ENCODE data around the gene PIP5K1A. TPM values are rescaled to one million over a fixed set of nuclear protein-coding genes. Genes with fewer than 3 reads are reported as not detected.
"Not testable (repeated sequence)": the region's sequence is repeated elsewhere in the genome, so short reads cannot be mapped to it uniquely, and the experiment has no call there.

The PIP5K1A gene
- total RNA-seq, 4 donors from 2014 or later: 27.7 to 67.6 (median 44.1) TPM

- no peak for DNase-seq (ENCODE audit: low spot score in 2 of 2)
- TF ChIP-seq POLR2A (IDR thresholded peaks at IDR 0.05): no peak
- TF ChIP-seq, protein P1, sequence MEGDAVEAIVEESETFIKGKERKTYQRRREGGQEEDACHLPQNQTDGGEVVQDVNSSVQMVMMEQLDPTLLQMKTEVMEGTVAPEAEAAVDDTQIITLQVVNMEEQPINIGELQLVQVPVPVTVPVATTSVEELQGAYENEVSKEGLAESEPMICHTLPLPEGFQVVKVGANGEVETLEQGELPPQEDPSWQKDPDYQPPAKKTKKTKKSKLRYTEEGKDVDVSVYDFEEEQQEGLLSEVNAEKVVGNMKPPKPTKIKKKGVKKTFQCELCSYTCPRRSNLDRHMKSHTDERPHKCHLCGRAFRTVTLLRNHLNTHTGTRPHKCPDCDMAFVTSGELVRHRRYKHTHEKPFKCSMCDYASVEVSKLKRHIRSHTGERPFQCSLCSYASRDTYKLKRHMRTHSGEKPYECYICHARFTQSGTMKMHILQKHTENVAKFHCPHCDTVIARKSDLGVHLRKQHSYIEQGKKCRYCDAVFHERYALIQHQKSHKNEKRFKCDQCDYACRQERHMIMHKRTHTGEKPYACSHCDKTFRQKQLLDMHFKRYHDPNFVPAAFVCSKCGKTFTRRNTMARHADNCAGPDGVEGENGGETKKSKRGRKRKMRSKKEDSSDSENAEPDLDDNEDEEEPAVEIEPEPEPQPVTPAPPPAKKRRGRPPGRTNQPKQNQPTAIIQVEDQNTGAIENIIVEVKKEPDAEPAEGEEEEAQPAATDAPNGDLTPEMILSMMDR (IDR thresholded peaks at IDR 0.05): no peak
- WGBS, 2 donors: 87 to 96% methylated on average over 3 of the region's 3 CpGs
- intact Hi-C loops (cut with DNase I; ENCODE audit: low total_unique reads): no loop called here
- no peak overlapping the region for H3K4me3 ChIP-seq (ENCODE audit: low read depth, poor library complexity, severe bottlenecking)
Measured at GRCh38 chr1:151266315-151266714, 68.0 kb downstream of the PIP5K1A start.

GRCh38 chr1:151266821-151267220 lies 68.5 kb downstream of the PIP5K1A start:
- no peak overlapping the region for H3K4me3 ChIP-seq (ENCODE audit: low read depth, poor library complexity, severe bottlenecking)
- intact Hi-C loops (cut with DNase I; ENCODE audit: low total_unique reads): no loop called here
- 75 to 83% methylated on average over 8 of the region's 8 CpGs for WGBS, 2 donors
- no peak for DNase-seq (ENCODE audit: low spot score in 2 of 2)
- TF ChIP-seq, protein P1 (IDR thresholded peaks at IDR 0.05): no peak

GRCh38 chr1:151267760-151268159 lies 69.4 kb downstream of the PIP5K1A start:
- no peak for DNase-seq (ENCODE audit: low spot score in 2 of 2)
- TF ChIP-seq, protein P1 (IDR thresholded peaks at IDR 0.05): no peak
- no peak for TF ChIP-seq POLR2A (IDR thresholded peaks at IDR 0.05)
- H3K4me3 ChIP-seq (ENCODE audit: low read depth, poor library complexity, severe bottlenecking): no peak overlapping the region
- 50 to 71% methylated on average over 4 of the region's 4 CpGs for WGBS, 2 donors
- intact Hi-C loops (cut with DNase I; ENCODE audit: low total_unique reads): no loop called here

- intact Hi-C loops (cut with DNase I; ENCODE audit: low total_unique reads): no loop called here
- TF ChIP-seq POLR2A (IDR thresholded peaks at IDR 0.05): no peak
- TF ChIP-seq, protein P1 (IDR thresholded peaks at IDR 0.05): no peak
- WGBS, 2 donors: 66 to 77% methylated on average over 3 of the region's 3 CpGs
- H3K4me3 ChIP-seq (ENCODE audit: low read depth, poor library complexity, severe bottlenecking): no peak overlapping the region
- no peak for DNase-seq (ENCODE audit: low spot score in 2 of 2)
Measured at GRCh38 chr1:151273924-151274466, 75.6 kb downstream of the PIP5K1A start.

DNA sequence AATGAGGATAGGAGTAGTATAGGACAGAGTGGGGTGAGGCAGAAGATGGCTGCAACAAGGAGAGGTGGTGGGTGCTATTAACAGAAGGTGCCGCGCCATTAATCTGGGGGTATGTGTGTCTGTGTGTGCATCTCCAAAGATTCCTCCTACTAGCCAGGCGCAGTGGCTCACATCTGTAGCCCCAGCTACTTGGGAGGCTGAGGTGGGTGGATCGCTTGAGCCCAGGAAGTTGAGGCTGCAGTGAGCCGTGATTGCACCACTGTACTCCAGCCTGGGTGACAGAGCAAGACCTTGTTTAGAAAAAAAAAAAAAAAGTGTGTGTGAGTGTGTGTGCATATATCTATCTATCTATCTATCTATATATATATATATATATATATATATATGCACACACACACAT lies 77.0 kb downstream of the PIP5K1A start:
- 83 to 87% methylated on average over 5 of the region's 5 CpGs for WGBS, 2 donors
- intact Hi-C loops (cut with DNase I; ENCODE audit: low total_unique reads); DNase-seq (ENCODE audit: low spot score in 2 of 2); H3K4me3 ChIP-seq (ENCODE audit: low read depth, poor library complexity, severe bottlenecking): not testable (repeated sequence)

DNA sequence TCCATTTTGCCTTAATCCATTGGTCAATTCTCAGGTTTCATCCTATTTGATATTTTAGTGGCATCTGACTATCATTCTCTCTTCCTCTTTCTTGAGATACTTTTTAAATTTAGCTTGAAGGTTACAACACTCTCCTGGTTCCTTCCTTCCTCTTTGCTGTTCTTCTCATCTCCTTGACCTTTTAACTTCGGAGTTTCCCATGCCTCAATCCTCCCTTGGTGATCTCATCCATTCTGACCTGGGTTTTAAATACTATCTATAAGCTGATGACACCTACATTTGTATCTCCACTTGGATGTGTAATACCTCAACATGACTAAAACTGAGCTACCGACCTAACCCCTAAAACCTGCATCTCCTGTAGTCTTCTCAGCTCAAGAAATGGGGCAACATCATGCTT lies 78.9 kb downstream of the PIP5K1A start:
- TF ChIP-seq, protein P1 (IDR thresholded peaks at IDR 0.05): no peak
- no peak for TF ChIP-seq POLR2A (IDR thresholded peaks at IDR 0.05)
- 76 to 80% methylated on average over 2 of the region's 2 CpGs for WGBS, 2 donors
- DNase-seq (ENCODE audit: low spot score in 2 of 2): no peak
- no peak overlapping the region for H3K4me3 ChIP-seq (ENCODE audit: low read depth, poor library complexity, severe bottlenecking)
- intact Hi-C loops (cut with DNase I; ENCODE audit: low total_unique reads): no loop called here
